OCI-LY1 (cell line): ENCODE results near the gene ABITRAM.

ENCODE experiments used
- CTCF ChIP-seq: fragments of 200-600 bp; sonication (generic), shearing (Covaris generic); IDR thresholded peaks from 2 replicates; pipeline ENCODE4 v1.5.1; 2017; ENCODE audit warnings: mild to moderate bottlenecking, antibody characterized with exemption, low read length, moderate library complexity, mixed read lengths
- EZH2 ChIP-seq: fragments of 200-600 bp; sonication (generic), shearing (Covaris generic); IDR thresholded peaks from 2 replicates; pipeline ENCODE4 v1.8.0; 2017; ENCODE audit warnings: borderline replicate concordance, mixed run types, mild to moderate bottlenecking, antibody characterized with exemption, low read length, moderate library complexity, mixed read lengths

GRCh38 chr9:108972626-108973209 lies 38.5 kb downstream of the ABITRAM start:
- TF ChIP-seq CTCF (no peak), EZH2 (no peak)
